Measurements from ENCODE around the gene RAD51B. TPM values are rescaled to one million over a fixed set of nuclear protein-coding genes. Genes with fewer than 3 reads are reported as not detected.

The RAD51B gene
- total and polyA plus RNA-seq, 2 experiments from 2014 or later, result 10.1 to 18.0 TPM

- H3K9me3 ChIP-seq (ENCODE audit: low read depth), result no peaks in the 10 kb centered on the region
- DNase-seq (ENCODE audit: low spot score), result peak; percentile 74
- WGBS (ENCODE audit: low lambda C conversion rate, missing lambda C conversion rate), result 33% methylated on average over 7 of the region's 7 CpGs
- H3K27ac ChIP-seq, result peak overlapping the region; percentile 93
- no peaks in the 10 kb centered on the region for H3K36me3 ChIP-seq (replicated peaks; ENCODE audit: insufficient read depth, low read depth)
- H3K4me2 ChIP-seq, result peak overlapping the region; percentile 21
- H3K9me2 ChIP-seq (replicated peaks; ENCODE audit: insufficient read depth), result no peaks in the 10 kb centered on the region
- no peak overlapping the region for H2AFZ ChIP-seq
- H3K4me1 ChIP-seq (ENCODE audit: insufficient read depth), result peaks cover 73% of the 10 kb centered on the region
- H3K79me2 ChIP-seq, result no peaks in the 10 kb centered on the region
- H4K20me1 ChIP-seq (ENCODE audit: insufficient read depth, poor library complexity, severe bottlenecking), result no peaks in the 10 kb centered on the region
- H3K27me3 ChIP-seq, result no peaks in the 10 kb centered on the region
- TF ChIP-seq EZH2phosphoT487 (IDR thresholded peaks at IDR 0.05; ENCODE audit: low read depth, severe bottlenecking, unreplicated experiment) (no peak), EZH2 (IDR thresholded peaks at IDR 0.05; ENCODE audit: borderline replicate concordance) (no peak), CTCF (IDR thresholded peaks at IDR 0.05; ENCODE audit: poor library complexity) (peak; percentile 72)
- H3K4me3 ChIP-seq, result no peak overlapping the region
Observed at GRCh38 chr14:68248481-68249255, 429.1 kb downstream of the RAD51B start.

- peak overlapping the region; percentile 21 for H3K4me2 ChIP-seq
- H4K20me1 ChIP-seq (ENCODE audit: insufficient read depth, poor library complexity, severe bottlenecking), result no peaks in the 10 kb centered on the region
- H3K27ac ChIP-seq, result peak overlapping the region; percentile 92
- 40% methylated on average over 3 of the region's 3 CpGs for WGBS (ENCODE audit: low lambda C conversion rate, missing lambda C conversion rate)
- peak; percentile 38 for DNase-seq (ENCODE audit: low spot score)
- no peaks in the 10 kb centered on the region for H3K27me3 ChIP-seq
- no peaks in the 10 kb centered on the region for H3K9me2 ChIP-seq (replicated peaks; ENCODE audit: insufficient read depth)
- no peaks in the 10 kb centered on the region for H3K9me3 ChIP-seq (ENCODE audit: low read depth)
- TF ChIP-seq CTCF (IDR thresholded peaks at IDR 0.05; ENCODE audit: poor library complexity) (no peak), EZH2 (IDR thresholded peaks at IDR 0.05; ENCODE audit: borderline replicate concordance) (no peak), EZH2phosphoT487 (IDR thresholded peaks at IDR 0.05; ENCODE audit: low read depth, severe bottlenecking, unreplicated experiment) (no peak)
- no peak overlapping the region for H2AFZ ChIP-seq
- no peaks in the 10 kb centered on the region for H3K36me3 ChIP-seq (replicated peaks; ENCODE audit: insufficient read depth, low read depth)
- H3K4me3 ChIP-seq, result no peak overlapping the region
- H3K79me2 ChIP-seq, result peaks cover 4% of the 10 kb centered on the region
- H3K4me1 ChIP-seq (ENCODE audit: insufficient read depth), result peaks cover 74% of the 10 kb centered on the region
Observed at GRCh38 chr14:68249661-68250451, 430.3 kb downstream of the RAD51B start.

- H3K4me1 ChIP-seq (ENCODE audit: insufficient read depth), result peaks cover 74% of the 10 kb centered on the region
- 39% methylated on average over 4 of the region's 4 CpGs for WGBS (ENCODE audit: low lambda C conversion rate, missing lambda C conversion rate)
Observed at GRCh38 chr14:68250927-68251768, 431.6 kb downstream of the RAD51B start.

More at GRCh38 chr14:68250927-68251768, 431.6 kb downstream of the RAD51B start:
- DNase-seq (ENCODE audit: low spot score), result no peak
- TF ChIP-seq CTCF (IDR thresholded peaks at IDR 0.05; ENCODE audit: poor library complexity) (no peak), EZH2phosphoT487 (IDR thresholded peaks at IDR 0.05; ENCODE audit: low read depth, severe bottlenecking, unreplicated experiment) (no peak), EZH2 (IDR thresholded peaks at IDR 0.05; ENCODE audit: borderline replicate concordance) (no peak)
- Histone ChIP-seq H2AFZ (no peak overlapping the region), H3K79me2 (peaks cover 4% of the 10 kb centered on the region), H4K20me1 (ENCODE audit: insufficient read depth, poor library complexity, severe bottlenecking) (no peaks in the 10 kb centered on the region), H3K9me2 (replicated peaks; ENCODE audit: insufficient read depth) (no peaks in the 10 kb centered on the region), H3K27ac (peak overlapping the region; percentile 92), H3K27me3 (no peaks in the 10 kb centered on the region), H3K4me3 (no peak overlapping the region), H3K36me3 (replicated peaks; ENCODE audit: insufficient read depth, low read depth) (no peaks in the 10 kb centered on the region), H3K9me3 (ENCODE audit: low read depth) (no peaks in the 10 kb centered on the region), H3K4me2 (peak overlapping the region; percentile 2)

All from hepatocyte (in vitro differentiated cells).